ENCODE measurements around the gene SART1. TPM values are rescaled to one million over a fixed set of nuclear protein-coding genes. Genes with fewer than 3 reads are reported as not detected.

SART1 gene
- total RNA-seq, 1 experiment from 2014 or later = 23.1 TPM

DNA sequence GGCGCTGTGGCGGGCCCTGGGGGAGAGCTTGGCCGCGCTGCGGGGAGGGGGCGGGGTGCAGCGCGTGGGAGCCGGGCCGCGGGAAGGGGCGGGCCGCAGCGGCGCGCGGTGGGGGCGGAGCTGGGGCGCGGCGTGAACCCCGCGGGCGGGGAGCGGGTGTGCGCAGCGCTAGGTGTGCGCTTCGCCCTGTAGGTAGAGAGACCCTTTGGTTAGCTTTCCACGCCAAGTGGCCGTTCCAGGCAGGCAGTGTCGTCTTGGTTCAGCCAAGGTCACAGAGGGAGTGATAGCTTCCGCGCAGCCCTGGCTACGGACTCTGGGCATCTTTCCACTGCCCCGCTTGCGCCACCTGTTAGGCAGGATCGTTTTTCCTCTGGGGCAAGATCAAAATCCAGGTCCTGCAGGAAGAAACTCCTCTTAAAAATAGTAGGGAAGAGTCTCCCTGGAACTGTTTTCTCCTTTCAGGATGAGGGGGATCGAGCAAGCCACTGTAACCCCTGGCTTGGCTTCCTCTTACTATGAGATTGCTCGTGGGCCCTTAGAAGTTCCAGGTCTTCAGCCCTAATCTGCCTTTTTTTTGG, 41.2 kb downstream of the SART1 start:
- no peak for DNase-seq
- peaks cover 34% of the 10 kb centered on the region for H3K36me3 ChIP-seq (ENCODE audit: insufficient read depth, low read length)

DNA sequence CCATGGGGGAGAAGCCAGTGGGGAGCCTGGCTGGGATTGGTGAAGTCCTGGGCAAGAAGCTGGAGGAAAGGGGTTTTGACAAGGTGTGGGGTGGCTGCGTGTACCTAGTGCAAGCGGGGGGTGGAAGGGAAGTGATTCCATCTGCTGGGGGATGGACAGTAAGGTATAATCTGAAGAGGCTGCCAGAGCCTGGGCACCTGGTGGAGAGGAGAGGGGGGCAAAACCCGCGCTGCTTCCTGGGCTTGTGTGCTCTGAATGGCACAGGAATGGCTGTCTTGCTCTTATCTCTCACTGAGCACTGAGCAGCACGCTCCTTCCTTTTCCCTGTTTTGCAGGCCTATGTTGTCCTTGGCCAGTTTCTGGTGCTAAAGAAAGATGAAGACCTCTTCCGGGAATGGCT, 41.8 kb downstream of the SART1 start:
- no peaks in the 10 kb centered on the region for H3K9me3 ChIP-seq (ENCODE audit: low read length)
- no peak overlapping the region for H2AFZ ChIP-seq (ENCODE audit: low read length)
- H3K27me3 ChIP-seq (ENCODE audit: low read length) = no peaks in the 10 kb centered on the region
- H3K4me1 ChIP-seq (ENCODE audit: low read length) = peaks cover 27% of the 10 kb centered on the region
- H3K36me3 ChIP-seq (ENCODE audit: insufficient read depth, low read length) = peaks cover 29% of the 10 kb centered on the region
- H3K4me2 ChIP-seq (ENCODE audit: low read depth, low read length, poor library complexity, severe bottlenecking) = peak overlapping the region; percentile 89
- peak overlapping the region; percentile 95 for H3K4me3 ChIP-seq (ENCODE audit: low read length)
- peak overlapping the region; percentile 94 for H3K9ac ChIP-seq (ENCODE audit: low read length)
- no peaks in the 10 kb centered on the region for H3K9me2 ChIP-seq (replicated peaks; ENCODE audit: insufficient read depth, low read length)
- H3K27ac ChIP-seq (ENCODE audit: low read length) = no peak overlapping the region; the same call in 1 of the 2 replicates
- peaks cover 23% of the 10 kb centered on the region for H4K20me1 ChIP-seq (ENCODE audit: insufficient read depth, low read depth, low read length)
- DNase-seq = no peak
- peaks cover 40% of the 10 kb centered on the region for H3K79me2 ChIP-seq (ENCODE audit: low read length)

More for the DNA sequence above, 41.2 kb downstream of the SART1 start:
- H3K4me1 ChIP-seq (ENCODE audit: low read length) = peaks cover 27% of the 10 kb centered on the region
- H3K9me3 ChIP-seq (ENCODE audit: low read length) = no peaks in the 10 kb centered on the region
- H3K9me2 ChIP-seq (replicated peaks; ENCODE audit: insufficient read depth, low read length) = no peaks in the 10 kb centered on the region
- peak overlapping the region; percentile 94 for H3K9ac ChIP-seq (ENCODE audit: low read length)
- peak overlapping the region; percentile 84 for H3K27ac ChIP-seq (ENCODE audit: low read length)
- peaks cover 23% of the 10 kb centered on the region for H4K20me1 ChIP-seq (ENCODE audit: insufficient read depth, low read depth, low read length)
- peaks cover 40% of the 10 kb centered on the region for H3K79me2 ChIP-seq (ENCODE audit: low read length)
- no peaks in the 10 kb centered on the region for H3K27me3 ChIP-seq (ENCODE audit: low read length)
- no peak overlapping the region for H2AFZ ChIP-seq (ENCODE audit: low read length)
- H3K4me2 ChIP-seq (ENCODE audit: low read depth, low read length, poor library complexity, severe bottlenecking) = peak overlapping the region; percentile 89
- H3K4me3 ChIP-seq (ENCODE audit: low read length) = peak overlapping the region; percentile 95

DNA sequence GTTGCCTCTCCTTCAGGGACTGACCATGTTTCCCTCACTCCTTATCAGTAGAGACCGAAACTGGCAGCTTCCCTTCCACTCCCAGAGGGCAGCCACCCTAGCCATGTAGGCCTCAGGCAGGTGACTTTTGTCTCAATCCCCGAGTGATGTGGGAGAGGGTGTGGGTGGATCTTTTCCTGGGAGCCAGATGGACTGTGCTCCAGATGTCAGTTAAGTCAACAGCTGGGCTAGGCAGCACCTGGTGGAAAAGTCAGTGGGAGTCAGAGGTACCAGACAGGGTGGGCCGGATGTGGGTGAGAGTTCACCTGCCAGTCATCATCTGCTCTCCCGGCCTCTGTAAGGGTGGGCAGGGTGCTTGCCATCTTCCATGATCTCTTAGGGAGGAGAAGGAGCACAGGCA, 42.7 kb downstream of the SART1 start:
- H3K27ac ChIP-seq (ENCODE audit: low read length) = no peak overlapping the region
- peaks cover 20% of the 10 kb centered on the region for H3K36me3 ChIP-seq (ENCODE audit: insufficient read depth, low read length)
- peaks cover 24% of the 10 kb centered on the region for H3K4me1 ChIP-seq (ENCODE audit: low read length)
- peaks cover 23% of the 10 kb centered on the region for H4K20me1 ChIP-seq (ENCODE audit: insufficient read depth, low read depth, low read length)
- no peak overlapping the region for H2AFZ ChIP-seq (ENCODE audit: low read length)
- H3K9ac ChIP-seq (ENCODE audit: low read length) = no peak overlapping the region
- H3K9me3 ChIP-seq (ENCODE audit: low read length) = no peaks in the 10 kb centered on the region
- DNase-seq = no peak
- H3K27me3 ChIP-seq (ENCODE audit: low read length) = no peaks in the 10 kb centered on the region
- H3K4me3 ChIP-seq (ENCODE audit: low read length) = no peak overlapping the region
- H3K79me2 ChIP-seq (ENCODE audit: low read length) = peaks cover 36% of the 10 kb centered on the region
- H3K9me2 ChIP-seq (replicated peaks; ENCODE audit: insufficient read depth, low read length) = no peaks in the 10 kb centered on the region
- no peak overlapping the region for H3K4me2 ChIP-seq (ENCODE audit: low read depth, low read length, poor library complexity, severe bottlenecking)

GRCh38 chr11:66006134-66006890, 44.8 kb downstream of the SART1 start:
- Histone ChIP-seq H2AFZ (ENCODE audit: low read length) (no peak overlapping the region), H3K36me3 (ENCODE audit: insufficient read depth, low read length) (peaks cover 9% of the 10 kb centered on the region; the same call in 1 of the 2 replicates), H3K9me3 (ENCODE audit: low read length) (no peaks in the 10 kb centered on the region), H3K27ac (ENCODE audit: low read length) (no peak overlapping the region), H3K9me2 (replicated peaks; ENCODE audit: insufficient read depth, low read length) (no peaks in the 10 kb centered on the region), H3K4me1 (ENCODE audit: low read length) (peaks cover 6% of the 10 kb centered on the region), H3K79me2 (ENCODE audit: low read length) (peaks cover 16% of the 10 kb centered on the region), H3K9ac (ENCODE audit: low read length) (no peak overlapping the region), H3K4me2 (ENCODE audit: low read depth, low read length, poor library complexity, severe bottlenecking) (no peak overlapping the region), H3K27me3 (ENCODE audit: low read length) (no peaks in the 10 kb centered on the region), H4K20me1 (ENCODE audit: insufficient read depth, low read depth, low read length) (peaks cover 15% of the 10 kb centered on the region), H3K4me3 (ENCODE audit: low read length) (no peak overlapping the region)
- no peak for DNase-seq

- Histone ChIP-seq H3K4me2 (ENCODE audit: low read depth, low read length, poor library complexity, severe bottlenecking) (no peak overlapping the region), H2AFZ (ENCODE audit: low read length) (no peak overlapping the region), H4K20me1 (ENCODE audit: insufficient read depth, low read depth, low read length) (peaks cover 12% of the 10 kb centered on the region; the same call in 1 of the 2 replicates), H3K27me3 (ENCODE audit: low read length) (no peaks in the 10 kb centered on the region), H3K36me3 (ENCODE audit: insufficient read depth, low read length) (peaks cover 9% of the 10 kb centered on the region; the same call in 1 of the 2 replicates), H3K9me2 (replicated peaks; ENCODE audit: insufficient read depth, low read length) (no peaks in the 10 kb centered on the region), H3K79me2 (ENCODE audit: low read length) (peaks cover 11% of the 10 kb centered on the region), H3K4me3 (ENCODE audit: low read length) (no peak overlapping the region), H3K9ac (ENCODE audit: low read length) (no peak overlapping the region), H3K4me1 (ENCODE audit: low read length) (peaks cover 6% of the 10 kb centered on the region), H3K9me3 (ENCODE audit: low read length) (no peaks in the 10 kb centered on the region), H3K27ac (ENCODE audit: low read length) (no peak overlapping the region)
- DNase-seq = no peak
Measured at GRCh38 chr11:66006891-66007176, 45.3 kb downstream of the SART1 start.

GRCh38 chr11:66007201-66007634, 45.7 kb downstream of the SART1 start:
- DNase-seq = no peak
- no peaks in the 10 kb centered on the region for H3K27me3 ChIP-seq (ENCODE audit: low read length)
- H3K27ac ChIP-seq (ENCODE audit: low read length) = no peak overlapping the region
- H3K9ac ChIP-seq (ENCODE audit: low read length) = no peak overlapping the region
- H3K36me3 ChIP-seq (ENCODE audit: insufficient read depth, low read length) = peaks cover 9% of the 10 kb centered on the region; the same call in 1 of the 2 replicates
- no peaks in the 10 kb centered on the region for H3K9me3 ChIP-seq (ENCODE audit: low read length)
- H3K4me1 ChIP-seq (ENCODE audit: low read length) = peaks cover 6% of the 10 kb centered on the region
- no peak overlapping the region for H3K4me2 ChIP-seq (ENCODE audit: low read depth, low read length, poor library complexity, severe bottlenecking)
- H4K20me1 ChIP-seq (ENCODE audit: insufficient read depth, low read depth, low read length) = peaks cover 12% of the 10 kb centered on the region; the same call in 1 of the 2 replicates
- H3K4me3 ChIP-seq (ENCODE audit: low read length) = no peak overlapping the region
- H3K79me2 ChIP-seq (ENCODE audit: low read length) = peaks cover 10% of the 10 kb centered on the region
- no peak overlapping the region for H2AFZ ChIP-seq (ENCODE audit: low read length)
- no peaks in the 10 kb centered on the region for H3K9me2 ChIP-seq (replicated peaks; ENCODE audit: insufficient read depth, low read length)

DNA sequence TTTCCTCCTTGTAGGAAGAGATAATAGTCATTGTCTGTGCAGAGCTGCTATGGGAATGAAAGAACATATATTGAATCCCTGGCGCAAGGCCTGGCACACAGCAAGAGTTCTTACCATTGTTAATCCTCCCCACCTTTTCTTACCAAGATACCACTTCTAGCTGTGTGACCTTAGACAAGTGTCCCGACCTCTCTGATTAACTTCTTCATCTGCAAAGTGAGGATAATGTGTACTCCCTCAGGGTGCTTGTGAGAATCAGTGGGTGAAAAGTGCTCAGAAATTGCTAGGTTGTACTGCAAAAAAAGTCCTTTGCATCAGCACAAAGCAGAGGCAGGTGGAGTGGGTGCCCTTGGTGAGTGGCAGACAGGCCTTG, 46.5 kb downstream of the SART1 start:
- H3K9me2 ChIP-seq (replicated peaks; ENCODE audit: insufficient read depth, low read length) = no peaks in the 10 kb centered on the region
- H3K9me3 ChIP-seq (ENCODE audit: low read length) = no peaks in the 10 kb centered on the region
- H2AFZ ChIP-seq (ENCODE audit: low read length) = no peak overlapping the region
- H3K79me2 ChIP-seq (ENCODE audit: low read length) = peaks cover 6% of the 10 kb centered on the region
- peaks cover 5% of the 10 kb centered on the region for H3K4me1 ChIP-seq (ENCODE audit: low read length)
- H4K20me1 ChIP-seq (ENCODE audit: insufficient read depth, low read depth, low read length) = peaks cover 12% of the 10 kb centered on the region; the same call in 1 of the 2 replicates
- H3K9ac ChIP-seq (ENCODE audit: low read length) = no peak overlapping the region
- H3K4me2 ChIP-seq (ENCODE audit: low read depth, low read length, poor library complexity, severe bottlenecking) = no peak overlapping the region
- H3K4me3 ChIP-seq (ENCODE audit: low read length) = no peak overlapping the region
- H3K27ac ChIP-seq (ENCODE audit: low read length) = no peak overlapping the region
- peaks cover 9% of the 10 kb centered on the region; the same call in 1 of the 2 replicates for H3K36me3 ChIP-seq (ENCODE audit: insufficient read depth, low read length)
- no peak for DNase-seq
- H3K27me3 ChIP-seq (ENCODE audit: low read length) = no peaks in the 10 kb centered on the region

GRCh38 chr11:66008468-66009101, 47.1 kb downstream of the SART1 start:
- no peaks in the 10 kb centered on the region for H3K9me2 ChIP-seq (replicated peaks; ENCODE audit: insufficient read depth, low read length)
- H3K27me3 ChIP-seq (ENCODE audit: low read length) = no peaks in the 10 kb centered on the region
- peaks cover 12% of the 10 kb centered on the region; the same call in 1 of the 2 replicates for H4K20me1 ChIP-seq (ENCODE audit: insufficient read depth, low read depth, low read length)
- no peak overlapping the region for H3K27ac ChIP-seq (ENCODE audit: low read length)
- no peak overlapping the region for H2AFZ ChIP-seq (ENCODE audit: low read length)
- no peak overlapping the region for H3K4me2 ChIP-seq (ENCODE audit: low read depth, low read length, poor library complexity, severe bottlenecking)
- DNase-seq = peak; percentile 52
- H3K36me3 ChIP-seq (ENCODE audit: insufficient read depth, low read length) = peaks cover 9% of the 10 kb centered on the region; the same call in 1 of the 2 replicates
- H3K9me3 ChIP-seq (ENCODE audit: low read length) = no peaks in the 10 kb centered on the region
- peaks cover under 1% of the 10 kb centered on the region for H3K4me1 ChIP-seq (ENCODE audit: low read length)
- no peak overlapping the region for H3K4me3 ChIP-seq (ENCODE audit: low read length)
- H3K9ac ChIP-seq (ENCODE audit: low read length) = no peak overlapping the region
- peaks cover under 1% of the 10 kb centered on the region for H3K79me2 ChIP-seq (ENCODE audit: low read length)
